HepG2 (cell line): ENCODE data around the gene CCDC59. TPM values are rescaled to one million over a fixed set of nuclear protein-coding genes. Genes with fewer than 3 reads are reported as not detected.
A peak's percentile ranks its signal among the peaks of the same experiment; 100 is the strongest.

ENCODE experiments used
- ARHGAP35 ChIP-seq: sonication (generic); formaldehyde crosslinking; IDR thresholded peaks from 2 replicates; pipeline ENCODE4 v1.9.0; 2022; ENCODE audit warnings: mild to moderate bottlenecking, inconsistent platforms, moderate library complexity, missing genetic modification reagents, borderline replicate concordance
- BCL3 ChIP-seq: sonication (generic); formaldehyde crosslinking; IDR thresholded peaks from 2 replicates; pipeline ENCODE4 v1.5.1; 2020; ENCODE audit warnings: mild to moderate bottlenecking, missing genetic modification reagents, moderate library complexity
- GRHL1 ChIP-seq: sonication (generic); formaldehyde crosslinking; conservative IDR thresholded peaks from 2 replicates; pipeline ENCODE4 v1.8.0; 2022; ENCODE audit warnings: missing genetic modification reagents
- HCFC1 ChIP-seq: fragments of 150-350 bp; IDR thresholded peaks from 2 replicates; pipeline ENCODE4 v1.6.1; 2014; ENCODE audit warnings: low read depth, low read length
- HOMEZ ChIP-seq: IDR thresholded peaks from 2 replicates; pipeline ENCODE4 v1.6.1; 2016; ENCODE audit warnings: low read depth
- IRF1 ChIP-seq: sonication (generic); formaldehyde crosslinking; IDR thresholded peaks from 2 replicates; pipeline ENCODE4 v1.4.0; 2020; ENCODE audit warnings: low read depth, mild to moderate bottlenecking, missing genetic modification reagents
- MXD4 ChIP-seq: IDR thresholded peaks from 2 replicates; pipeline ENCODE4 v1.6.1; 2016; ENCODE audit warnings: mild to moderate bottlenecking, missing biosample characterization, missing genetic modification reagents
- PREB ChIP-seq: sonication (generic); formaldehyde crosslinking; IDR thresholded peaks from 2 replicates; pipeline ENCODE4 v1.4.0; 2020; ENCODE audit warnings: missing genetic modification reagents
- RNF219 ChIP-seq: sonication (generic); formaldehyde crosslinking; IDR thresholded peaks from 2 replicates; pipeline ENCODE4 v1.5.0; 2020; ENCODE audit warnings: mild to moderate bottlenecking, missing genetic modification reagents
- ZNF224 ChIP-seq: sonication (generic); formaldehyde crosslinking; IDR thresholded peaks from 2 replicates; pipeline ENCODE4 v1.5.0; 2020; ENCODE audit warnings: mild to moderate bottlenecking, missing genetic modification reagents
- ZNF382 ChIP-seq: sonication (generic); formaldehyde crosslinking; IDR thresholded peaks from 2 replicates; pipeline ENCODE4 v1.5.0; 2020; ENCODE audit warnings: missing genetic modification reagents, mild to moderate bottlenecking, borderline replicate concordance
- ZNF414 ChIP-seq: sonication (generic); formaldehyde crosslinking; IDR thresholded peaks from 2 replicates; pipeline ENCODE4 v1.5.0; 2020; ENCODE audit warnings: missing genetic modification reagents
- ZNF546 ChIP-seq: sonication (generic); formaldehyde crosslinking; conservative IDR thresholded peaks from 2 replicates; pipeline ENCODE4 v1.8.1; 2023; ENCODE audit warnings: mild to moderate bottlenecking, missing genetic modification reagents
- ZNF547 ChIP-seq: sonication (generic); formaldehyde crosslinking; IDR thresholded peaks from 2 replicates; pipeline ENCODE4 v1.5.1; 2020; ENCODE audit warnings: mild to moderate bottlenecking, missing genetic modification reagents
- ZNF784 ChIP-seq: sonication (generic); formaldehyde crosslinking; IDR thresholded peaks from 2 replicates; pipeline ENCODE4 v1.5.1; 2020; ENCODE audit warnings: missing genetic modification reagents, mild to moderate bottlenecking, borderline replicate concordance
- ZSCAN9 ChIP-seq: IDR thresholded peaks from 2 replicates; pipeline ENCODE4 v1.6.1; 2016; ENCODE audit warnings: borderline replicate concordance
- polyA plus RNA-seq, 8 experiments: library from polyadenylated mRNA; depleted of rRNA in 3 of 8; stranded (reverse) in 7 of 8; unstranded in 1 of 8; fragments of >200 nt; fragmentation: Illumina TruSeq in 4 of 8; extraction: Trizol in 4 of 8; gene quantifications; 2 replicates each; pipeline versions ENCODE4 v1.2.1 to v1.2.3, GENCODE V29; 2011 to 2016; ENCODE audit warnings: low read depth in 4 of 8, missing spikeins in 1 of 8, mixed read lengths in 1 of 8; ENCODE audit not compliant: insufficient read depth in 1 of 8
- total RNA-seq, 5 experiments: library from RNA; depleted of rRNA; stranded (reverse); fragments of >200 nt; fragmentation: Illumina TruSeq; extraction: Trizol; gene quantifications; 2 replicates each; pipeline ENCODE4 v1.2.3, GENCODE V29; 2016; ENCODE audit warnings: low read depth in 1 of 5

The CCDC59 gene
- total and polyA plus RNA-seq, 2 of the 13 experiments (the other 11 are each of a cell fraction or from before 2014, with no cell fraction given) = 16.1 to 81.3 TPM

- TF ChIP-seq HOMEZ (CRISPR knock-in tag) = peak; percentile 62; the same call in 1 of the 2 replicates
- 0 out of 2 replicates have a peak, but pooled peaks have one; percentile 68 for TF ChIP-seq MXD4 (CRISPR knock-in tag)
- TF ChIP-seq ZNF546 (CRISPR knock-in tag) = no peak
- TF ChIP-seq ZNF382 (CRISPR knock-in tag) = no peak
- peak; percentile 93 for TF ChIP-seq HCFC1
- peak; percentile 84; the same call in 1 of the 2 replicates for TF ChIP-seq ZNF547 (CRISPR knock-in tag)
- peak; percentile 62; the same call in 1 of the 2 replicates for TF ChIP-seq ZNF784 (CRISPR knock-in tag)
- peak; percentile 84; the same call in 1 of the 2 replicates for TF ChIP-seq ZNF224 (CRISPR knock-in tag)
- peak; percentile 68; the same call in 1 of the 2 replicates for TF ChIP-seq BCL3 (CRISPR knock-in tag)
- TF ChIP-seq ARHGAP35 (CRISPR knock-in tag) = 0 out of 2 replicates have a peak, but pooled peaks have one; percentile 73
- TF ChIP-seq ZSCAN9 = peak; percentile 89
- TF ChIP-seq ZNF414 (CRISPR knock-in tag) = peak; percentile 93
- TF ChIP-seq PREB (CRISPR knock-in tag) = no peak
- no peak for TF ChIP-seq GRHL1 (CRISPR knock-in tag)
- TF ChIP-seq IRF1 (CRISPR knock-in tag) = 0 out of 2 replicates have a peak, but pooled peaks have one; percentile 1
- TF ChIP-seq RNF219 (CRISPR knock-in tag) = peak; percentile 84; the same call in 1 of the 2 replicates
Observed at GRCh38 chr12:82358200-82359114, at the start of gene CCDC59, which contains the start of gene METTL25 (continued).
